ENCODE data around the gene TENT5A.

TENT5A gene

DNA sequence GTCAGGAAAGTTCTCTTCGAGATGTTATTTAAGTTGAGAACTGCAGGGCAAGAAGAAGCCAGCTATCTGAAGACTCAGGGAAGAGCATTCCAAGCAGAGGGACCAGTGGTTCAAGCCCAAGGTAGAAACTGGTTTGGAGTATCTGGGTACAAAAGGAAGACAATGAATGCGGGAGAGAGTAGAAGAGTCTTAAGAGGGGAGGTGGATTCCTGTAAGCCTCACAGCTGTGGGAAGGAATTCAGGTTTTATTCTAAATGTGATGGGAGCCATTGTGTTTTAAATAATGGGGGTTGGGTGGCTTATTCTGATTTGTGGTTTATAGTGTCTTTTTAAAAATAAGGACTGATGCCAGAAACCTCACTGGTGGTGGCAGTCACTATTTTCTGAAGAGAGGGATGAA, 37.6 kb upstream of the TENT5A start:
- Histone ChIP-seq H3K9me2 (ENCODE audit: low read depth, low read length) (no peaks in the 10 kb centered on the region), H3K9me3 (ENCODE audit: low read length) (no peaks in the 10 kb centered on the region), H3K27me3 (ENCODE audit: insufficient read depth, low read length) (no peaks in the 10 kb centered on the region), H3K36me3 (ENCODE audit: insufficient read depth, low read length) (no peaks in the 10 kb centered on the region), H3F3A (ENCODE audit: insufficient read depth, low read length) (no peaks in the 10 kb centered on the region), H3K9ac (ENCODE audit: low read length) (no peak overlapping the region), H3K79me2 (ENCODE audit: insufficient read depth, low read length) (no peaks in the 10 kb centered on the region), H3K4me2 (ENCODE audit: low read length) (no peak overlapping the region), H3K4me1 (ENCODE audit: insufficient read depth, low read length, severe bottlenecking) (no peaks in the 10 kb centered on the region), H3K4me3 (ENCODE audit: low read depth, low read length, poor library complexity, severe bottlenecking) (no peak overlapping the region), H2AFZ (ENCODE audit: low read length) (no peak overlapping the region), H3K27ac (ENCODE audit: low read depth, low read length, poor library complexity, severe bottlenecking) (no peak overlapping the region), H4K20me1 (ENCODE audit: insufficient read depth, low read length) (no peaks in the 10 kb centered on the region)
- TF ChIP-seq, protein P1, sequence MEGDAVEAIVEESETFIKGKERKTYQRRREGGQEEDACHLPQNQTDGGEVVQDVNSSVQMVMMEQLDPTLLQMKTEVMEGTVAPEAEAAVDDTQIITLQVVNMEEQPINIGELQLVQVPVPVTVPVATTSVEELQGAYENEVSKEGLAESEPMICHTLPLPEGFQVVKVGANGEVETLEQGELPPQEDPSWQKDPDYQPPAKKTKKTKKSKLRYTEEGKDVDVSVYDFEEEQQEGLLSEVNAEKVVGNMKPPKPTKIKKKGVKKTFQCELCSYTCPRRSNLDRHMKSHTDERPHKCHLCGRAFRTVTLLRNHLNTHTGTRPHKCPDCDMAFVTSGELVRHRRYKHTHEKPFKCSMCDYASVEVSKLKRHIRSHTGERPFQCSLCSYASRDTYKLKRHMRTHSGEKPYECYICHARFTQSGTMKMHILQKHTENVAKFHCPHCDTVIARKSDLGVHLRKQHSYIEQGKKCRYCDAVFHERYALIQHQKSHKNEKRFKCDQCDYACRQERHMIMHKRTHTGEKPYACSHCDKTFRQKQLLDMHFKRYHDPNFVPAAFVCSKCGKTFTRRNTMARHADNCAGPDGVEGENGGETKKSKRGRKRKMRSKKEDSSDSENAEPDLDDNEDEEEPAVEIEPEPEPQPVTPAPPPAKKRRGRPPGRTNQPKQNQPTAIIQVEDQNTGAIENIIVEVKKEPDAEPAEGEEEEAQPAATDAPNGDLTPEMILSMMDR (IDR thresholded peaks at IDR 0.05; ENCODE audit: low read length) = no peak
- no peak for TF ChIP-seq EZH2 (IDR thresholded peaks at IDR 0.05; ENCODE audit: borderline replicate concordance, low read length)

DNA sequence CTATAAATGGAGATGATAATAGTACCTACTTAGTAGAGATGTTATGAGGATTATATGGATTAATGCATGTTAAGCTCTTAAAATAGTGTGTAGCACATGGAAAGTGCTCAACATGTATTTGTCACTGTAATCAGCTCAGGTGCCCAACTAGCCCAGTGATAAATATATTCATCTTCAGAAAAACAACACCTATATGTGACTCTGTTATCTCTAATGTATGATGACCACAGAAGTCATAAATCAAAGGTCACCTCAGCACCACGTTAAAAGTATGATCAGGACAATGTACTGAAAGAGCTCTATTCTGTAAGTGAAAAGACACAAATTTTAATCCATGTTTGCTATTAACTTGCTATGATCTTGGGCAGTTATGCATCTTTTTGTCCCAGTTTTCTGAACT, 36.8 kb upstream of the TENT5A start:
- Histone ChIP-seq H3F3A (ENCODE audit: insufficient read depth, low read length) (no peaks in the 10 kb centered on the region), H3K4me1 (ENCODE audit: insufficient read depth, low read length, severe bottlenecking) (no peaks in the 10 kb centered on the region), H2AFZ (ENCODE audit: low read length) (no peak overlapping the region), H3K36me3 (ENCODE audit: insufficient read depth, low read length) (no peaks in the 10 kb centered on the region), H3K27ac (ENCODE audit: low read depth, low read length, poor library complexity, severe bottlenecking) (no peak overlapping the region), H3K4me2 (ENCODE audit: low read length) (no peak overlapping the region), H3K4me3 (ENCODE audit: low read depth, low read length, poor library complexity, severe bottlenecking) (no peak overlapping the region), H3K9ac (ENCODE audit: low read length) (no peak overlapping the region), H3K27me3 (ENCODE audit: insufficient read depth, low read length) (no peaks in the 10 kb centered on the region), H3K9me3 (ENCODE audit: low read length) (no peaks in the 10 kb centered on the region), H3K9me2 (ENCODE audit: low read depth, low read length) (no peaks in the 10 kb centered on the region), H4K20me1 (ENCODE audit: insufficient read depth, low read length) (no peaks in the 10 kb centered on the region), H3K79me2 (ENCODE audit: insufficient read depth, low read length) (no peaks in the 10 kb centered on the region)
- TF ChIP-seq, protein P1 (IDR thresholded peaks at IDR 0.05; ENCODE audit: low read length) = no peak
- no peak for TF ChIP-seq EZH2 (IDR thresholded peaks at IDR 0.05; ENCODE audit: borderline replicate concordance, low read length)

DNA sequence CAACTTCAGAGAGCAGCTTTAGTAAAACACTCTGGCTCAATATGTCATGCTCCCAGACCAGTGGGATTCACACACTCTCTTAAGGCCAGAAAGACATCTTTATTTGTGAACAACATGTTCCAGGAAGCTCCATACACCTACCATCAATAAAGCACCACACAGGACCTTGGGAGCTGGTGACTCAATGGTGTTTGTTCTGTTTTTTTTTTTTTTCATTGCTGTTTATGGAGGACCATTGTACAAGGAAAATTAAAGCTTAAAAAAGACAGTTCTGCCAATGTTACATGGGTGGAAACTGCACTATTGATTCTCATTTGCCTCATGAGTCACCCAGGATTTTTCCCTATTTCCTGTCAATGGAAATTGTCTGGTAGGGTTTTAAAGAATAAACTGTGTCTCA, 36.3 kb upstream of the TENT5A start:
- Histone ChIP-seq H3F3A (ENCODE audit: insufficient read depth, low read length) (no peaks in the 10 kb centered on the region), H2AFZ (ENCODE audit: low read length) (no peak overlapping the region), H3K4me1 (ENCODE audit: insufficient read depth, low read length, severe bottlenecking) (no peaks in the 10 kb centered on the region), H4K20me1 (ENCODE audit: insufficient read depth, low read length) (no peaks in the 10 kb centered on the region), H3K9me2 (ENCODE audit: low read depth, low read length) (no peaks in the 10 kb centered on the region), H3K79me2 (ENCODE audit: insufficient read depth, low read length) (no peaks in the 10 kb centered on the region), H3K27me3 (ENCODE audit: insufficient read depth, low read length) (no peaks in the 10 kb centered on the region), H3K36me3 (ENCODE audit: insufficient read depth, low read length) (no peaks in the 10 kb centered on the region), H3K4me2 (ENCODE audit: low read length) (no peak overlapping the region), H3K4me3 (ENCODE audit: low read depth, low read length, poor library complexity, severe bottlenecking) (no peak overlapping the region), H3K9ac (ENCODE audit: low read length) (no peak overlapping the region), H3K27ac (ENCODE audit: low read depth, low read length, poor library complexity, severe bottlenecking) (no peak overlapping the region), H3K9me3 (ENCODE audit: low read length) (no peaks in the 10 kb centered on the region)
- TF ChIP-seq EZH2 (IDR thresholded peaks at IDR 0.05; ENCODE audit: borderline replicate concordance, low read length) = no peak
- TF ChIP-seq, protein P1 (IDR thresholded peaks at IDR 0.05; ENCODE audit: low read length) = no peak
